Astrocyte of the hippocampus (primary cell): ENCODE data around the gene NOVA2.

Source experiments
- DNase-seq: peaks from one replicate; pipeline ENCODE4 v3.0.0; 2011; ENCODE audit warnings: low read depth, low spot score

Gene NOVA2

GRCh38 chr19:46000491-46001246, 27.0 kb upstream of the NOVA2 start:
- DNase-seq = peak; percentile 67

- DNase-seq = peak; percentile 59
Observed at GRCh38 chr19:45999653-46000121, 26.0 kb upstream of the NOVA2 start.

GRCh38 chr19:45998834-45999233, 25.2 kb upstream of the NOVA2 start:
- DNase-seq = no peak

- no peak for DNase-seq
Observed at GRCh38 chr19:45996933-45997332, 23.3 kb upstream of the NOVA2 start.

- no peak for DNase-seq
Observed at GRCh38 chr19:45995715-45996385, 22.2 kb upstream of the NOVA2 start.

- peak; percentile 99 for DNase-seq
Observed at GRCh38 chr19:45994998-45995714, 21.5 kb upstream of the NOVA2 start, which contains the start of gene CCDC61. TSS of gene CCDC61 (plus strand) at chr19:45995467. CDS start at chr19:46003019, 7,552 bp downstream.

GRCh38 chr19:45994456-45994997, 20.9 kb upstream of the NOVA2 start:
- no peak for DNase-seq

- no peak for DNase-seq
Observed at GRCh38 chr19:45990113-45990728, 16.6 kb upstream of the NOVA2 start.

- no peak for DNase-seq
Observed at GRCh38 chr19:45985321-45985720, 11.7 kb upstream of the NOVA2 start.

- peak; percentile 78 for DNase-seq
Observed at GRCh38 chr19:45981350-45981749, 7.7 kb upstream of the NOVA2 start.

GRCh38 chr19:45978156-45978555, 4.5 kb upstream of the NOVA2 start:
- DNase-seq = no peak

GRCh38 chr19:45976178-45976577, 2.5 kb upstream of the NOVA2 start:
- DNase-seq = peak; percentile 47

GRCh38 chr19:45975306-45976070, 1.8 kb upstream of the NOVA2 start:
- DNase-seq = no peak

- peak; percentile 27 for DNase-seq
Observed at GRCh38 chr19:45972947-45973540, 621 bp downstream of the NOVA2 start.

GRCh38 chr19:45972081-45972946, 1.4 kb downstream of the NOVA2 start:
- peak; percentile 23 for DNase-seq

- DNase-seq = no peak
Observed at GRCh38 chr19:45971260-45971902, 2.3 kb downstream of the NOVA2 start.

GRCh38 chr19:45969676-45970075, 4.0 kb downstream of the NOVA2 start:
- no peak for DNase-seq

- no peak for DNase-seq
Observed at GRCh38 chr19:45968626-45969025, 5.0 kb downstream of the NOVA2 start.

- no peak for DNase-seq
Observed at GRCh38 chr19:45967246-45967645, 6.4 kb downstream of the NOVA2 start.
